LNCaP clone FGC (cell line): ENCODE data around the gene HNRNPF.
"Not testable (repeated sequence)": the region's sequence is repeated elsewhere in the genome, so short reads cannot be mapped to it uniquely, and the experiment has no call there.

Experiments
- DNase-seq: peaks from one replicate; pipeline ENCODE4 v3.0.0-alpha.2; 2011; ENCODE audit warnings: low read depth
- H3K4me3 ChIP-seq: 2 replicates; pipeline ENCODE4 v1.5.1; 2011; ENCODE audit warnings: mild to moderate bottlenecking, low read depth, low read length, control low read depth
- CTCF ChIP-seq: IDR thresholded peaks from 2 replicates; pipeline ENCODE4 v1.5.1; 2012; ENCODE audit warnings: mild to moderate bottlenecking; ENCODE audit not compliant: control insufficient read depth, insufficient read depth; ENCODE audit errors: extremely low read depth

The HNRNPF gene

GRCh38 chr10:43339136-43339535 is 69.8 kb downstream of the HNRNPF start:
- no peak for DNase-seq
- no peak overlapping the region for H3K4me3 ChIP-seq
- no peak for TF ChIP-seq CTCF

GRCh38 chr10:43338117-43338516 is 70.9 kb downstream of the HNRNPF start:
- no peak for TF ChIP-seq CTCF
- DNase-seq = no peak
- H3K4me3 ChIP-seq = no peak overlapping the region

- H3K4me3 ChIP-seq, DNase-seq: not testable (repeated sequence)
Measured at GRCh38 chr10:43337536-43337935, 71.5 kb downstream of the HNRNPF start.

GRCh38 chr10:43336641-43337318 is 72.2 kb downstream of the HNRNPF start:
- no peak for DNase-seq
- H3K4me3 ChIP-seq = no peak overlapping the region
- no peak for TF ChIP-seq CTCF

- no peak overlapping the region for H3K4me3 ChIP-seq
- TF ChIP-seq CTCF = no peak
- no peak for DNase-seq
Measured at GRCh38 chr10:43336061-43336460, 72.9 kb downstream of the HNRNPF start.
